DOHH2 (cell line): ENCODE results near the gene DNMT1.

Experiments used
- H3F3A ChIP-seq: fragments of 200-600 bp; sonication (generic), shearing (Covaris generic); 2 replicates; pipeline ENCODE4 v1.6.0; 2016; ENCODE audit warnings: antibody characterized with exemption, mild to moderate bottlenecking; ENCODE audit not compliant: control insufficient read depth, insufficient read depth
- H3K27ac ChIP-seq: fragments of 200-600 bp; sonication (generic); 2 replicates; pipeline ENCODE4 v1.5.1; 2014; ENCODE audit warnings: low read depth, mild to moderate bottlenecking, low read length, moderate library complexity
- H3K27me3 ChIP-seq: fragments of 200-600 bp; sonication (generic); 2 replicates; pipeline ENCODE4 v1.6.1; 2014; ENCODE audit warnings: mild to moderate bottlenecking, low read length, mixed read lengths; ENCODE audit not compliant: control insufficient read depth
- H3K36me3 ChIP-seq: fragments of 200-600 bp; sonication (generic); 2 replicates; pipeline ENCODE4 v1.6.1; 2014; ENCODE audit warnings: mild to moderate bottlenecking, low read length, moderate library complexity, mixed read lengths; ENCODE audit not compliant: control insufficient read depth
- H3K4me1 ChIP-seq: fragments of 200-600 bp; sonication (generic); 2 replicates; pipeline ENCODE4 v1.6.1; 2014; ENCODE audit warnings: mild to moderate bottlenecking, low read length, mixed read lengths; ENCODE audit not compliant: control insufficient read depth
- H3K4me2 ChIP-seq: fragments of 200-600 bp; sonication (generic); 2 replicates; pipeline ENCODE4 v1.6.0; 2014; ENCODE audit warnings: mild to moderate bottlenecking, low read length, moderate library complexity
- H3K4me3 ChIP-seq: fragments of 200-600 bp; sonication (generic); 2 replicates; pipeline ENCODE4 v1.5.1; 2014; ENCODE audit warnings: mild to moderate bottlenecking, low read length, mixed read lengths
- H3K79me2 ChIP-seq: fragments of 200-600 bp; sonication (generic); 2 replicates; pipeline ENCODE4 v1.6.1; 2014; ENCODE audit warnings: mild to moderate bottlenecking, low read length, mixed read lengths; ENCODE audit not compliant: control insufficient read depth
- H3K9me2 ChIP-seq: fragments of 200-600 bp; sonication (generic); replicated peaks from 2 replicates; pipeline ENCODE4 v1.6.1; 2014; ENCODE audit warnings: mild to moderate bottlenecking, low read length, mixed read lengths; ENCODE audit not compliant: control insufficient read depth
- H3K9me3 ChIP-seq: fragments of 200-600 bp; sonication (generic); 2 replicates; pipeline ENCODE4 v1.6.1; 2014; ENCODE audit warnings: antibody characterized with exemption, low read length, mixed read lengths; ENCODE audit not compliant: control insufficient read depth, insufficient read depth
- H4K20me1 ChIP-seq: fragments of 200-600 bp; sonication (generic); 2 replicates; pipeline ENCODE4 v1.6.0; 2014; ENCODE audit warnings: low read depth, mild to moderate bottlenecking, antibody characterized with exemption, low read length, moderate library complexity; ENCODE audit not compliant: control insufficient read depth, insufficient read depth
- EZH2phosphoT487 ChIP-seq: fragments of 200-600 bp; sonication (generic); IDR thresholded peaks from 2 replicates; pipeline ENCODE4 v1.6.1; 2017; ENCODE audit warnings: borderline replicate concordance, mild to moderate bottlenecking, antibody characterized with exemption, low read length, moderate library complexity, mixed read lengths
- TF ChIP-seq, protein P1 (sequence below): fragments of 200-600 bp; sonication (generic); IDR thresholded peaks from one replicate; pipeline ENCODE4 v1.5.1; 2014; ENCODE audit warnings: antibody characterized with exemption, mild to moderate bottlenecking, low read depth, low read length; ENCODE audit not compliant: poor library complexity, severe bottlenecking

The DNMT1 gene

DNA sequence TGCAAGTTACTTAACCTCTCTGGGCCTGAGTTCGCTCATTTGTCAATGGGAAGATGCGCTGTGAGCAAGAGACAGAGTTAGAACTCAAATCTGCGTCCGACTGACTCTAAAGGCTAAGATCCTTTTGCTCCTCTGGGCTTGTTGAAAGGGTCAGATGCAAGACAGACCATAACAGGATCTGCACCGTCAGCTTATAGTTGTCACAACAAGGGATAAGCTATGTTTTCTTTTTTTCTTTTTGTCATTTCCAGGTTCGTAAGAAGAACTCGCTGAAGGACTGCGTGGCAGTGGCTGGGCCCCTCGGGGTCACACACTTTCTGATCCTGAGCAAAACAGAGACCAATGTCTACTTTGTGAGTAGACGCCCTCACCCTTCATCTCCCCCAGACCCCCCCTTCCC lies 87.5 kb downstream of the DNMT1 start:
- TF ChIP-seq, protein P1, sequence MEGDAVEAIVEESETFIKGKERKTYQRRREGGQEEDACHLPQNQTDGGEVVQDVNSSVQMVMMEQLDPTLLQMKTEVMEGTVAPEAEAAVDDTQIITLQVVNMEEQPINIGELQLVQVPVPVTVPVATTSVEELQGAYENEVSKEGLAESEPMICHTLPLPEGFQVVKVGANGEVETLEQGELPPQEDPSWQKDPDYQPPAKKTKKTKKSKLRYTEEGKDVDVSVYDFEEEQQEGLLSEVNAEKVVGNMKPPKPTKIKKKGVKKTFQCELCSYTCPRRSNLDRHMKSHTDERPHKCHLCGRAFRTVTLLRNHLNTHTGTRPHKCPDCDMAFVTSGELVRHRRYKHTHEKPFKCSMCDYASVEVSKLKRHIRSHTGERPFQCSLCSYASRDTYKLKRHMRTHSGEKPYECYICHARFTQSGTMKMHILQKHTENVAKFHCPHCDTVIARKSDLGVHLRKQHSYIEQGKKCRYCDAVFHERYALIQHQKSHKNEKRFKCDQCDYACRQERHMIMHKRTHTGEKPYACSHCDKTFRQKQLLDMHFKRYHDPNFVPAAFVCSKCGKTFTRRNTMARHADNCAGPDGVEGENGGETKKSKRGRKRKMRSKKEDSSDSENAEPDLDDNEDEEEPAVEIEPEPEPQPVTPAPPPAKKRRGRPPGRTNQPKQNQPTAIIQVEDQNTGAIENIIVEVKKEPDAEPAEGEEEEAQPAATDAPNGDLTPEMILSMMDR = no peak
- H3K36me3 ChIP-seq = peaks cover 55% of the 10 kb centered on the region

DNA sequence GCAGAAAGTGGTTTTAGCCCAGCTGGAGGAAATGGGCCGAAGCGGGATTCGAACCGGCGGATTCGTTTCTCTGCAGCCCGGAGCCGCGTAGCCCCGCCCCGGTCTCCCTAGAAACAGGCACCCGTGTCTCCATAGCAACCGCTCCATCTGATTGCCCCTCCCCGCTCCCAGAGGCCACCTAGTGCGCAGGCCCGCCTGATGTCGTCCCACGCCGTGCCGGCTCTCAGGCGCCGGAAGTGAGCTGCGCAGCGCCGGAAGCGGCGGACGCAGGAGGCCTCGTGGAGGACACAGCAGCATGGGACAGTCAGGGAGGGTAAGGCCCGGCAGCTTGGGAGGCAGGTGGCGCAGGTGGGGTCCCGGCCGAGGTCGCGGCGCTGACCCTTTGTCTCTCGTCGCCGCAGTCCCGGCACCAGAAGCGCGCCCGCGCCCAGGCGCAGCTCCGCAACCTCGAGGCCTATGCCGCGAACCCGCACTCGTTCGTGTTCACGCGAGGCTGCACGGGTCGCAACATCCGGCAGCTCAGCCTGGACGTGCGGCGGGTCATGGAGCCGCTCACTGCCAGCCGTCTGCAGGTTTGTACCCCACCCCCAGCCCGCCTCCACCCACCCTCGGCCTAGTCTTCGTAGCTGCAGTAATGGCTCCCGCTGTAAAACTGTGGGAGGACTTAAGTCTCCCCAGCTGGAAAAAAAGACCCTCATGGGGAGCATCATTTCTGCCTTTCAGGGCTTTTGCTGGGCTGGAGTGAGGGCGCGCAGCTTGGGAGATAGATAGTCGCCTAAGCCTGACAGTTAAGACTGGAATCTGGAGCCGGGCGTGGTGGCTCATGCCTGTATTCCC lies 88.4 kb downstream of the DNMT1 start, which contains the start of gene PPAN:
TSS of gene PPAN (plus strand) at position 263 of the 837 bp plus-strand sequence. CDS start at position 296, 33 bp downstream.
- TF ChIP-seq, protein P1 = no peak
- TF ChIP-seq EZH2phosphoT487 = no peak
- Histone ChIP-seq H3K27me3 (no peaks in the 10 kb centered on the region), H3K4me3 (peak within 1 kb of the TSS; percentile 86)

More for the DNA sequence above, 87.5 kb downstream of the DNMT1 start:
- Histone ChIP-seq H3K27me3 (no peaks in the 10 kb centered on the region), H3K4me1 (peaks cover 84% of the 10 kb centered on the region), H3K9me2 (no peaks in the 10 kb centered on the region), H3K9me3 (no peaks in the 10 kb centered on the region), H4K20me1 (no peaks in the 10 kb centered on the region), H3K27ac (peak overlapping the region; percentile 96), H3F3A (peaks cover 67% of the 10 kb centered on the region), H3K4me3 (peak overlapping the region; percentile 86), H3K4me2 (peak overlapping the region; percentile 77), H3K79me2 (peaks cover 45% of the 10 kb centered on the region)

DNA sequence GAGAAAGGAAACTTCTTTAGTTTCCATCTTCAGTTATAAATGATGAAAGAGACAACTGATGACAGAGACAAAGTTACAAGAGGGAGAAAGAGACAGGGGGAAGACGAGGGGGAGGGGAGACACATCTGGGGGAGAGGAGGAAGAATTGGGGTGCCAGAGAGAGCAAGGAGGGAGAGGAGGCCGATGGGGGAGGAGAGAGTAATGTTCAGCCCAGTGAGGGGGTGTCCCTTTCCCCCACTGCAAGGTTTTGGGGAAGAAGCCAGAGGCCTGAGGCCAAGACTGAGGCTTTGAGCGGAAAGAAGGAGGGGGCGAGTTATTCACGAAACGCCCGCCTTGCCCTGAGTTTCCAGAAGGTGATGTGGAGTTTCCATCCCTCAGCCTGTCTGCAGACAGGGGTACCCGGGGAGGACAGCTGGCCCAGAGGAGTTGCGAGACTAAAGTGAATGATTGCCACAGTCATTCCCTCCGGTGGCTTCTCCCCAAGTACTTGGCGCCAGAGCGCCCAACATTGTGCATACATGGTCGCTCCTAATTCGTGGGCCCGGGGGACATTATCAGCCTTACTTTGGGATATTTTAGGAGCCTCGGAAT lies 89.1 kb downstream of the DNMT1 start:
- Histone ChIP-seq H3F3A (peaks cover 62% of the 10 kb centered on the region), H3K9me2 (no peaks in the 10 kb centered on the region), H3K36me3 (peaks cover 40% of the 10 kb centered on the region), H3K27ac (peak overlapping the region; percentile 96), H3K4me2 (peak overlapping the region; percentile 77), H3K4me1 (peaks cover 80% of the 10 kb centered on the region), H4K20me1 (no peaks in the 10 kb centered on the region), H3K27me3 (no peaks in the 10 kb centered on the region), H3K9me3 (no peaks in the 10 kb centered on the region), H3K4me3 (peak overlapping the region; percentile 86), H3K79me2 (peaks cover 45% of the 10 kb centered on the region)
- no peak for TF ChIP-seq EZH2phosphoT487
- TF ChIP-seq, protein P1 = no peak

More for the DNA sequence above, 88.4 kb downstream of the DNMT1 start, which contains the start of gene PPAN:
- peak within 1 kb of the TSS; percentile 77 for H3K4me2 ChIP-seq
- no peaks in the 10 kb centered on the region for H3K9me3 ChIP-seq
- peak within 1 kb of the TSS; percentile 96 for H3K27ac ChIP-seq
- H3K36me3 ChIP-seq = peaks cover 48% of the 10 kb centered on the region
- H3K79me2 ChIP-seq = peaks cover 45% of the 10 kb centered on the region
- H3F3A ChIP-seq = peaks cover 62% of the 10 kb centered on the region
- H4K20me1 ChIP-seq = no peaks in the 10 kb centered on the region
- no peaks in the 10 kb centered on the region for H3K9me2 ChIP-seq
- H3K4me1 ChIP-seq = peaks cover 80% of the 10 kb centered on the region
